Transverse colon (tissue), 4 donors: ENCODE data around the gene IFITM2. TPM values are rescaled to one million over a fixed set of nuclear protein-coding genes. Genes with fewer than 3 reads are reported as not detected.
"Not testable (repeated sequence)": the region's sequence is repeated elsewhere in the genome, so short reads cannot be mapped to it uniquely, and the experiment has no call there.

Experiments used
- DNase-seq: peaks from one replicate; pipeline ENCODE4 v3.0.0-alpha.2; 2019
- H3K27ac ChIP-seq, 4 donors: fragments of 200-600 bp; sonication (generic); 2 replicates each; pipeline ENCODE4 v1.5.1; 2016 to 2018; ENCODE audit warnings: inconsistent platforms in 4 of 4
- H3K27me3 ChIP-seq: fragments of 200-600 bp; sonication (generic); 2 replicates; pipeline ENCODE4 v1.5.1; 2017; ENCODE audit warnings: inconsistent platforms
- H3K36me3 ChIP-seq, 4 donors: fragments of 200-600 bp; sonication (generic); 2 replicates each; pipeline ENCODE4 v1.5.1; 2017 to 2019; ENCODE audit warnings: inconsistent platforms in 4 of 4
- H3K4me1 ChIP-seq, 4 donors: fragments of 200-600 bp; sonication (generic); 2 replicates each; pipeline ENCODE4 v1.5.1; 2017 to 2020; ENCODE audit warnings: inconsistent platforms in 4 of 4
- H3K4me3 ChIP-seq, 4 donors: fragments of 200-600 bp; sonication (generic); 1 replicate in 1 of 4; 2 replicates in 3 of 4; pipeline versions ENCODE4 v1.5.1 to v1.6.1; 2017 to 2019; ENCODE audit warnings: inconsistent platforms in 4 of 4
- H3K9me3 ChIP-seq, 2 donors: fragments of 200-600 bp; sonication (generic); 2 replicates each; pipeline ENCODE4 v1.5.1; 2017 to 2019; ENCODE audit warnings: inconsistent platforms in 2 of 2
- EP300 ChIP-seq: sonication (generic); formaldehyde crosslinking; IDR thresholded peaks from one replicate; pipeline ENCODE4 v1.6.1; 2017; ENCODE audit warnings: antibody characterized with exemption, low read depth
- POLR2A ChIP-seq: fragments of 450-650 bp; IDR thresholded peaks from one replicate; pipeline ENCODE4 v1.6.1; 2016; ENCODE audit warnings: antibody characterized with exemption, mild to moderate bottlenecking, moderate library complexity
- POLR2AphosphoS5 ChIP-seq, 3 donors: sonication (generic); formaldehyde crosslinking; IDR thresholded peaks; one replicate each; pipeline ENCODE4 v1.6.1; 2016; ENCODE audit warnings: antibody characterized with exemption in 3 of 3
- WGBS, 2 donors: methylation state at CpG; one replicate each; pipeline ENCODE4 v1.1.5; 2018; ENCODE audit warnings: low coverage in 1 of 2; 5-methylcytosine and 5-hydroxymethylcytosine counted together
- in situ Hi-C, 4 donors: fragments of 200-750 bp; cut with MboI; loops; one replicate each; pipeline versions ENCODE4 v1.15.0 to v1.15.1; 2017; ENCODE audit warnings: low sequenced_read_pairs in 3 of 4, low pct_ligation_motif_present in 1 of 4, low pct_unique_long_range_greater_than_20kb in 1 of 4
- intact Hi-C: fragments of 100-400 bp; cut with DNase I; formaldehyde crosslinking; loops from one replicate; pipeline ENCODE4 v1.15.1; 2023; ENCODE audit warnings: low total_unique reads
- total RNA-seq, 4 donors: library from RNA; depleted of rRNA; stranded (reverse); fragments of >200 nt; gene quantifications; one replicate each; pipeline ENCODE4 v1.1.0, GENCODE V29; 2016
- TF ChIP-seq, protein P1 (sequence below), 5 experiments: fragments of 200-600 bp in 3 of 5; fragments of 450-650 bp in 2 of 5; sonication (generic) in 3 of 5; IDR thresholded peaks; 1 replicate in 2 of 5; 2 replicates in 3 of 5; pipeline ENCODE4 v1.5.1; 2016 to 2017; ENCODE audit warnings: antibody characterized with exemption in 5 of 5, inconsistent platforms in 3 of 5, mild to moderate bottlenecking in 2 of 5, moderate library complexity in 1 of 5

The IFITM2 gene
- total RNA-seq, 4 donors from 2014 or later = 19.1 to 78.6 (median 49.8) TPM

DNA sequence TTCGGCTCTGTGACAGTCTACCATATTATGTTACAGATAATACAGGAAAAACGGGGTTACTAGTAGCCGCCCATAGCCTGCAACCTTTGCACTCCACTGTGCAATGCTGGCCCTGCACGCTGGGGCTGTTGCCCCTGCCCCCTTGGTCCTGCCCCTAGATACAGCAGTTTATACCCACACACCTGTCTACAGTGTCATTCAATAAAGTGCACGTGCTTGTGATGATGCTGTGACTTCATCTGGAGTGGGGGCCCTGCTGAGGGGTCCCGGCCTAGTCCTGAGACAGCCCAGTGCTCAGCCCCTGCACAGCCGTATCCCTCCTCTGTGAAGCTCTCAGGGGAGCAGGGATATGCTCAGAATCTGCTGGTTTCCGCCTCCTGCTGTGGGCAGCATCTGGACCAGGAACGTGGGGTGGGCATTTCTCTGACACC lies 7.5 kb downstream of the IFITM2 start:
- Histone ChIP-seq H3K4me3 (peak overlapping the region; percentile 27 to 49 (median 42)), H3K4me1 (peaks cover 13 to 53% (median 33%) of the 10 kb centered on the region in 4 donors), H3K27ac (peak overlapping the region; percentile 88 to 90 (median 89)), H3K27me3 (peaks cover 12% of the 10 kb centered on the region), H3K9me3 (no peaks in the 10 kb centered on the region), H3K36me3 (no peaks in the 10 kb centered on the region)
- in situ Hi-C loops = no loop called here
- TF ChIP-seq, protein P1, sequence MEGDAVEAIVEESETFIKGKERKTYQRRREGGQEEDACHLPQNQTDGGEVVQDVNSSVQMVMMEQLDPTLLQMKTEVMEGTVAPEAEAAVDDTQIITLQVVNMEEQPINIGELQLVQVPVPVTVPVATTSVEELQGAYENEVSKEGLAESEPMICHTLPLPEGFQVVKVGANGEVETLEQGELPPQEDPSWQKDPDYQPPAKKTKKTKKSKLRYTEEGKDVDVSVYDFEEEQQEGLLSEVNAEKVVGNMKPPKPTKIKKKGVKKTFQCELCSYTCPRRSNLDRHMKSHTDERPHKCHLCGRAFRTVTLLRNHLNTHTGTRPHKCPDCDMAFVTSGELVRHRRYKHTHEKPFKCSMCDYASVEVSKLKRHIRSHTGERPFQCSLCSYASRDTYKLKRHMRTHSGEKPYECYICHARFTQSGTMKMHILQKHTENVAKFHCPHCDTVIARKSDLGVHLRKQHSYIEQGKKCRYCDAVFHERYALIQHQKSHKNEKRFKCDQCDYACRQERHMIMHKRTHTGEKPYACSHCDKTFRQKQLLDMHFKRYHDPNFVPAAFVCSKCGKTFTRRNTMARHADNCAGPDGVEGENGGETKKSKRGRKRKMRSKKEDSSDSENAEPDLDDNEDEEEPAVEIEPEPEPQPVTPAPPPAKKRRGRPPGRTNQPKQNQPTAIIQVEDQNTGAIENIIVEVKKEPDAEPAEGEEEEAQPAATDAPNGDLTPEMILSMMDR (IDR thresholded peaks at IDR 0.05) = no peak
- TF ChIP-seq EP300 (no peak), POLR2A (no peak), POLR2AphosphoS5 (IDR thresholded peaks at IDR 0.05) (peak in 1 of 3 donors; percentile 5)
- 44% methylated on average over 9 of the region's 9 CpGs; no CpG with 5 or more reads in 1 of the 2 donors for WGBS, 2 donors
- intact Hi-C loops = no loop called here
- no peak for DNase-seq

GRCh38 chr11:315516-315994 lies 7.9 kb downstream of the IFITM2 start:
- TF ChIP-seq, protein P1 (IDR thresholded peaks at IDR 0.05) = no peak
- no peak for TF ChIP-seq POLR2A
- no peak for TF ChIP-seq EP300
- no peak for TF ChIP-seq POLR2AphosphoS5 (IDR thresholded peaks at IDR 0.05)
- H3K36me3 ChIP-seq = no peaks in the 10 kb centered on the region
- WGBS, 2 donors = 60% methylated on average over 15 of the region's 32 CpGs; no CpG with 5 or more reads in 1 of the 2 donors
- H3K27me3 ChIP-seq = peaks cover 12% of the 10 kb centered on the region
- peak overlapping the region; percentile 88 to 90 (median 89) for H3K27ac ChIP-seq
- intact Hi-C loops = no loop called here
- in situ Hi-C loops = no loop called here
- H3K4me1 ChIP-seq = peaks cover 13 to 53% (median 33%) of the 10 kb centered on the region in 4 donors
- H3K4me3 ChIP-seq = peak overlapping the region; percentile 27 to 49 (median 42)
- no peaks in the 10 kb centered on the region for H3K9me3 ChIP-seq
- DNase-seq = no peak

DNA sequence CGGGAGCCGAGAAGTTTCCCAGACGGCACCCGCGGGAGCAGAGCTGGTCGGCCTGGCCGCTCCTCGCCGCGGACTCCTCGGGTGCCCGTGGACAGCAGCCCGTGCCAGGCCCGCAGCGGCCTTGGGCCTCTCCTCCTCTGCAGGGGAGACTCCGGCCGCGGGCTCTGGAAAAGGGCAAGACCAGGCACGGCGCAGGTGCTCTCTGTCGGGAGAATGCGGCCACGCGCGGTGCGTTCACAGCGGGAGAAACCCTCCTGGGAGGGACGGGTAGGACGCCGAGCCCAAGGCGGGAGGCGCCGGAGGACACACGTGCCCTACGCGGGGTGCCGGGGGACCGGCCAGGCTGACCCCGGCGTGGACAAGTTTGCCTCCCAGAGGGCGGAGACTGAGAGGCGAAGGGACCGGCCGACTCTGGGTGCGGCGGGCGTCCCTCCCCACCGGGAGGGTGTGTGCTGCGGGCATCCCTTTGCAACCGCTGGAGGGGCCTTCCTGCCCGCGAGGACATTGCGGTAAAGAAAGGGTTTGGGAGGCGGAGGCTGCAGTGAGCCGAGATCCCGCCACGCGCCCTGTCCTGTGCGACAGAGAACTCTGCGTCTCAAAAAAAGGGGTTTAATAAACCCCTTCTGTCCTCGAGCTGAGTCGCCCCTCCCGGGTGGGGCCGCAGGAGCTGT lies 8.6 kb downstream of the IFITM2 start:
- intact Hi-C loops = no loop called here
- H3K4me1 ChIP-seq = peaks cover 13 to 53% (median 35%) of the 10 kb centered on the region in 4 donors

GRCh38 chr11:316891-317301 lies 9.3 kb downstream of the IFITM2 start:
- H3K4me1 ChIP-seq = peaks cover 13 to 52% (median 33%) of the 10 kb centered on the region in 4 donors
- H3K36me3 ChIP-seq = no peaks in the 10 kb centered on the region
- peak overlapping the region; percentile 88 to 90 (median 89) for H3K27ac ChIP-seq
- DNase-seq = no peak
- H3K9me3 ChIP-seq = no peaks in the 10 kb centered on the region
- in situ Hi-C loops (no loop called here), intact Hi-C loops (no loop called here)
- 45 to 66% methylated on average over 6 to 7 of the region's 7 CpGs for WGBS, 2 donors
- peak overlapping the region in 1 of 4 donors; percentile 49 for H3K4me3 ChIP-seq
- H3K27me3 ChIP-seq = peaks cover 12% of the 10 kb centered on the region
- TF ChIP-seq POLR2A (no peak), POLR2AphosphoS5 (IDR thresholded peaks at IDR 0.05) (no peak), EP300 (no peak)
- TF ChIP-seq, protein P1 (IDR thresholded peaks at IDR 0.05) = no peak

More for the DNA sequence above, 8.6 kb downstream of the IFITM2 start:
- TF ChIP-seq POLR2A (peak; percentile 22), EP300 (no peak), POLR2AphosphoS5 (IDR thresholded peaks at IDR 0.05) (peak in 2 of 3 donors; percentile 14 to 30)
- TF ChIP-seq, protein P1 (IDR thresholded peaks at IDR 0.05) = no peak
- Histone ChIP-seq H3K27me3 (peaks cover 12% of the 10 kb centered on the region), H3K9me3 (no peaks in the 10 kb centered on the region), H3K4me3 (peak overlapping the region; percentile 27 to 49 (median 42)), H3K36me3 (no peaks in the 10 kb centered on the region), H3K27ac (peak overlapping the region; percentile 88 to 90 (median 89))
- 24 to 54% methylated on average over 9 to 49 of the region's 64 CpGs for WGBS, 2 donors
- in situ Hi-C loops = no loop called here
- DNase-seq = no peak

DNA sequence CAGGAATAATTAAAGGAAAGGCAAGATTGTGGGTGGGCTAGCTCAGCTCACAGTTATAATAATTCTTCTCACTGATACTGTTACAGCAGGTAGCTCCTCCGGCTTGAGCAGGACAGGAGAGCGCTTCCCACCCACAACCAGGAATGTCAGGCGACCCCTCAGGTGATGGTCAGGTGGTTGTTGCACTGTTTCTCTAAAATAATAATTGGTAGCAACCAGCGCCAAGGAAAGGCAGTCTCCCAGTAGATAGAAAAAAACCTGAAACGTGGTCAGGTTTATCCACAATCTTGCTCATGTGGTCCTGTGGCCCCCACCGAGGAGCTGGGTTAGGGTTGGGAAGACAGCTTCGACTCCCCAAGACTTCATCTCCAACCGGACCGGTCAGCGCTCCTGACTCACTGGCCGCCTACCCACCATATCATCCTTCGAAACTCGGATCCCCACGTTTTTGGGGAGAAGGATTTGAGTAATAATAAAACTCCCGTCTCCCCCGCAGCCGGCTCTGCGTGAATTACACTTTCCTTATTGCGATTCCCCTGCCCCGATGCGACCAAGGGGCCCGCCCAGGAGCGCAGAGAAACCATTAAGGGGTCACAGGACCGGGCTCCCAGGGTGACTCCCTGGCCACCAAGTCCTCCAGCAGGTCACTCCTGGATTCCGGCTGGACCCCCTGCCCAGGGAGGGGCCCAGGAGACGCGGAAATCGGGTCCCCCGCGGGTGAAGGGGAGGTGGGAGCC lies 10.2 kb downstream of the IFITM2 start:
- in situ Hi-C loops, H3K36me3 ChIP-seq, H3K9me3 ChIP-seq, DNase-seq, intact Hi-C loops: not testable (repeated sequence)
- Histone ChIP-seq H3K27me3 (peaks cover 12% of the 10 kb centered on the region), H3K27ac (peak overlapping the region; percentile 88 to 90 (median 89)), H3K4me3 (peak overlapping the region in 1 of 4 donors; percentile 37), H3K4me1 (peaks cover 13 to 43% (median 27%) of the 10 kb centered on the region in 4 donors)
- WGBS, 2 donors = 62% methylated on average over 10 of the region's 30 CpGs; no CpG with 5 or more reads in 1 of the 2 donors
